ENCODE results near the gene STK10. TPM values are rescaled to one million over a fixed set of nuclear protein-coding genes. Genes with fewer than 3 reads are reported as not detected.

Gene STK10
- total RNA-seq: 100 to 1,000 TPM; 211 to 229 TPM
- 153 TPM for polyA plus RNA-seq (2013, experiment 1 of 2)
- 185 TPM for polyA plus RNA-seq (2013, experiment 2 of 2)
- 114 to 583 (median 345) reads per million in 172 experiments for total RNA-seq

- TF ChIP-seq CTCF (IDR thresholded peaks at IDR 0.05): peak; percentile 92
- Mint-ChIP-seq H3K36me3 (ENCODE audit: low read depth) (peaks cover 46% of the 10 kb centered on the region), H3K9me3 (no peaks in the 10 kb centered on the region), H3K27me3 (no peaks in the 10 kb centered on the region), H3K4me3 (peak within 1 kb of the TSS; percentile 100), H3K27ac (peak within 1 kb of the TSS; percentile 98), H3K4me1 (ENCODE audit: low read depth) (peaks cover 37% of the 10 kb centered on the region)
- no peaks in the 10 kb centered on the region for H3K27me3 ChIP-seq (ENCODE audit: control insufficient read depth in 1 of 2, insufficient read depth in 2 of 2, low read length in 2 of 2)
- H3K36me3 ChIP-seq (ENCODE audit: insufficient read depth, low read length): peaks cover 8% of the 10 kb centered on the region
- peaks cover 37% of the 10 kb centered on the region for H3K4me1 ChIP-seq (ENCODE audit: insufficient read depth, low read length)
- CTCF ChIA-PET: interaction anchor here (0.7 to 6.3 kb wide), 26 partner anchors 10 to 277 kb away, joined by 3 to 85 read pairs (median 5); partner anchors contain the start of genes FBXW11 and UBTD2
- no peaks in the 10 kb centered on the region for H3K9me3 ChIP-seq (ENCODE audit: control insufficient read depth in 1 of 2, insufficient read depth in 1 of 2, low read length in 2 of 2)
- H3K4me3 ChIP-seq (ENCODE audit: low read length): peak within 1 kb of the TSS; percentile 99
- H3K27ac ChIP-seq (ENCODE audit: low read depth in 1 of 2, low read length in 2 of 2): peak within 1 kb of the TSS; percentile 89 to 98
- intact Hi-C loops (cut with DNase I, micrococcal nuclease): loop anchor here (1.0 to 10.0 kb wide), 13 partner anchors 9 to 867 kb away; partner anchors contain the start of genes FBXW11 (in 2 of the 2), CREBRF (in 1 of the 2), DUSP1 (in 1 of the 2) and UBTD2 (in 1 of the 2)
- peak; percentile 79 to 95 (median 86) for DNase-seq
- peak; percentile 74 for ATAC-seq (ENCODE audit: poor library complexity)
- POLR2A ChIA-PET: interaction anchor here (0.6 to 9.0 kb wide), 21 partner anchors 12 to 953 kb away, joined by 3 to 592 read pairs (median 6); partner anchors contain the start of gene FBXW11
Observed at GRCh38 chr5:172188033-172188892, at the start of gene STK10. Gene STK10, minus strand, starts transcription at chr5:172188224. Its CDS starts 182 bp downstream, at chr5:172188042.

GRCh38 chr5:172235827-172236736 is 48.1 kb upstream of the STK10 start:
- no peak for ATAC-seq (ENCODE audit: poor library complexity)
- Histone ChIP-seq H3K4me3 (ENCODE audit: low read length) (no peak overlapping the region), H3K27me3 (ENCODE audit: control insufficient read depth in 1 of 2, insufficient read depth in 2 of 2, low read length in 2 of 2) (no peaks in the 10 kb centered on the region), H3K36me3 (ENCODE audit: insufficient read depth, low read length) (peaks cover 4% of the 10 kb centered on the region), H3K27ac (ENCODE audit: low read depth in 1 of 2, low read length in 2 of 2) (no peak overlapping the region), H3K4me1 (ENCODE audit: insufficient read depth, low read length) (peaks cover 3% of the 10 kb centered on the region), H3K9me3 (ENCODE audit: control insufficient read depth in 1 of 2, insufficient read depth in 1 of 2, low read length in 2 of 2) (no peaks in the 10 kb centered on the region)
- Mint-ChIP-seq H3K9me3 (no peaks in the 10 kb centered on the region), H3K36me3 (ENCODE audit: low read depth) (peaks cover 30% of the 10 kb centered on the region), H3K4me1 (ENCODE audit: low read depth) (peaks cover 36% of the 10 kb centered on the region), H3K27me3 (no peaks in the 10 kb centered on the region), H3K4me3 (no peak overlapping the region), H3K27ac (no peak overlapping the region)
- intact Hi-C loops (cut with DNase I, micrococcal nuclease): no loop called here
- TF ChIP-seq CTCF (IDR thresholded peaks at IDR 0.05): no peak
- ChIA-PET CTCF (no interaction called here), POLR2A (no interaction called here)
- DNase-seq: no peak

- CTCF ChIA-PET: no interaction called here
- POLR2A ChIA-PET: no interaction called here
- Histone ChIP-seq H3K4me3 (ENCODE audit: low read length) (no peak overlapping the region), H3K27me3 (ENCODE audit: control insufficient read depth in 1 of 2, insufficient read depth in 2 of 2, low read length in 2 of 2) (no peaks in the 10 kb centered on the region), H3K27ac (ENCODE audit: low read depth in 1 of 2, low read length in 2 of 2) (no peak overlapping the region), H3K36me3 (ENCODE audit: insufficient read depth, low read length) (peaks cover 4% of the 10 kb centered on the region), H3K4me1 (ENCODE audit: insufficient read depth, low read length) (peaks cover 3% of the 10 kb centered on the region), H3K9me3 (ENCODE audit: control insufficient read depth in 1 of 2, insufficient read depth in 1 of 2, low read length in 2 of 2) (no peaks in the 10 kb centered on the region)
- ATAC-seq (ENCODE audit: poor library complexity): no peak
- Mint-ChIP-seq H3K4me3 (no peak overlapping the region), H3K36me3 (ENCODE audit: low read depth) (peaks cover 38% of the 10 kb centered on the region), H3K9me3 (no peaks in the 10 kb centered on the region), H3K4me1 (ENCODE audit: low read depth) (peaks cover 36% of the 10 kb centered on the region), H3K27ac (no peak overlapping the region), H3K27me3 (no peaks in the 10 kb centered on the region)
- DNase-seq: no peak
- intact Hi-C loops (cut with DNase I, micrococcal nuclease): no loop called here
- no peak for TF ChIP-seq CTCF (IDR thresholded peaks at IDR 0.05)
Observed at GRCh38 chr5:172235132-172235780, 47.2 kb upstream of the STK10 start.
